Suprapubic skin (tissue), 4 donors: Measurements from ENCODE around the gene PANX3. TPM values are rescaled to one million over a fixed set of nuclear protein-coding genes. Genes with fewer than 3 reads are reported as not detected.

Source experiments
- DNase-seq, 2 donors: peaks; one replicate each; pipeline ENCODE4 v3.0.0-alpha.2; 2019; ENCODE audit warnings: low spot score in 2 of 2
- H3K27ac ChIP-seq: fragments of 200-600 bp; sonication (generic); one replicate; pipeline ENCODE4 v1.5.1; 2019
- H3K27me3 ChIP-seq: fragments of 200-600 bp; sonication (generic); one replicate; pipeline ENCODE4 v1.5.1; 2019
- H3K36me3 ChIP-seq: fragments of 200-600 bp; sonication (generic); one replicate; pipeline ENCODE4 v1.5.1; 2019
- H3K4me1 ChIP-seq: fragments of 200-600 bp; sonication (generic); one replicate; pipeline ENCODE4 v1.5.1; 2019
- H3K4me3 ChIP-seq: fragments of 200-600 bp; sonication (generic); one replicate; pipeline ENCODE4 v1.5.1; 2019; ENCODE audit warnings: mild to moderate bottlenecking
- H3K9me3 ChIP-seq: fragments of 200-600 bp; sonication (generic); one replicate; pipeline ENCODE4 v1.5.1; 2019
- CTCF ChIP-seq, 2 donors: fragments of 200-600 bp in 1 of 2; fragments of 450-650 bp in 1 of 2; sonication (generic) in 1 of 2; IDR thresholded peaks; one replicate each; pipeline ENCODE4 v1.5.1; 2016 to 2019; ENCODE audit warnings: antibody characterized with exemption in 2 of 2, mild to moderate bottlenecking in 1 of 2, moderate library complexity in 1 of 2
- EP300 ChIP-seq: sonication (generic); formaldehyde crosslinking; IDR thresholded peaks from one replicate; pipeline ENCODE4 v1.6.1; 2017; ENCODE audit warnings: antibody characterized with exemption
- POLR2A ChIP-seq, 2 donors: fragments of 450-650 bp; IDR thresholded peaks; one replicate each; pipeline ENCODE4 v1.6.1; 2017; ENCODE audit warnings: antibody characterized with exemption in 2 of 2, mild to moderate bottlenecking in 2 of 2, moderate library complexity in 2 of 2
- POLR2AphosphoS5 ChIP-seq, 3 donors: sonication (generic); formaldehyde crosslinking; IDR thresholded peaks; one replicate each; pipeline ENCODE4 v1.6.1; 2017; ENCODE audit warnings: antibody characterized with exemption in 3 of 3
- WGBS: methylation state at CpG from one replicate; pipeline ENCODE4 v1.1.5; 2018; 5-methylcytosine and 5-hydroxymethylcytosine counted together
- total RNA-seq, 4 donors: library from RNA; depleted of rRNA; stranded (reverse); fragments of >200 nt; gene quantifications; one replicate each; pipeline ENCODE4 v1.1.0, GENCODE V29; 2016

The PANX3 gene
- total RNA-seq, 4 donors from 2014 or later: not detected

GRCh38 chr11:124625504-124626168 is 14.4 kb downstream of the PANX3 start:
- peaks cover 33% of the 10 kb centered on the region for H3K36me3 ChIP-seq
- no peak for DNase-seq
- H3K27ac ChIP-seq: no peak overlapping the region
- no peaks in the 10 kb centered on the region for H3K27me3 ChIP-seq
- no peak for TF ChIP-seq POLR2A (IDR thresholded peaks at IDR 0.05)
- TF ChIP-seq CTCF (IDR thresholded peaks at IDR 0.05): no peak
- TF ChIP-seq EP300: no peak
- no peak for TF ChIP-seq POLR2AphosphoS5 (IDR thresholded peaks at IDR 0.05)
- no peaks in the 10 kb centered on the region for H3K9me3 ChIP-seq
- WGBS: 92% methylated on average over 3 of the region's 3 CpGs
- peaks cover 28% of the 10 kb centered on the region for H3K4me1 ChIP-seq
- H3K4me3 ChIP-seq: no peak overlapping the region

DNA sequence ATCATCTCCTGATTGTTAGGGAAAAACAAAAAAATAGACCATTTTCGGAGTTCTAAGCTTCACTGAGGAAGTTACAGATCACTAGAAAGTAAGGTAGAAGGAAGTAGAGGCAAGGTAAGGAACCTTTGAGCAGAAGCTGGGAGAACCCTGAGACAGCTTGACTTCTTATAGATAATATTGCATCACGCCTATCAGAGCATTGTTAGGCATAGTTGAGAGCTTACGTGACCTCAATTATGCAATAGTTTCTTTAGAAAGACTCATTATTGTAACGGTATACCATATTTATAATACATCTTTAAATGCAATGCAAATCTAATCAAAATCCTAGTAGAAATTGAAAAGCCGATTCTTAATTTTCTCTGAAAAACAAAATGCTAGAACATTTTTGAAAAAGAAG is 16.3 kb downstream of the PANX3 start:
- Histone ChIP-seq H3K4me3 (no peak overlapping the region), H3K4me1 (peaks cover 22% of the 10 kb centered on the region), H3K27ac (no peak overlapping the region), H3K36me3 (peaks cover 52% of the 10 kb centered on the region), H3K9me3 (no peaks in the 10 kb centered on the region), H3K27me3 (no peaks in the 10 kb centered on the region)
- 87% methylated on average over 5 of the region's 5 CpGs for WGBS
- no peak for TF ChIP-seq EP300
- TF ChIP-seq POLR2AphosphoS5 (IDR thresholded peaks at IDR 0.05): no peak
- TF ChIP-seq POLR2A (IDR thresholded peaks at IDR 0.05): no peak
- TF ChIP-seq CTCF (IDR thresholded peaks at IDR 0.05): no peak
- DNase-seq: no peak

GRCh38 chr11:124629961-124630360 is 18.7 kb downstream of the PANX3 start:
- DNase-seq: no peak
- no peak overlapping the region for H3K4me3 ChIP-seq
- H3K27ac ChIP-seq: no peak overlapping the region
- TF ChIP-seq POLR2A (IDR thresholded peaks at IDR 0.05) (no peak), EP300 (no peak), CTCF (IDR thresholded peaks at IDR 0.05) (no peak), POLR2AphosphoS5 (IDR thresholded peaks at IDR 0.05) (no peak)
- 87% methylated on average over 4 of the region's 4 CpGs for WGBS
- H3K27me3 ChIP-seq: no peaks in the 10 kb centered on the region
- H3K9me3 ChIP-seq: no peaks in the 10 kb centered on the region
- H3K4me1 ChIP-seq: peaks cover 4% of the 10 kb centered on the region
- peaks cover 74% of the 10 kb centered on the region for H3K36me3 ChIP-seq

GRCh38 chr11:124633355-124633754 is 22.1 kb downstream of the PANX3 start:
- no peaks in the 10 kb centered on the region for H3K27me3 ChIP-seq
- no peak for DNase-seq
- no peak for TF ChIP-seq POLR2AphosphoS5 (IDR thresholded peaks at IDR 0.05)
- no peak for TF ChIP-seq POLR2A (IDR thresholded peaks at IDR 0.05)
- no peak for TF ChIP-seq CTCF (IDR thresholded peaks at IDR 0.05)
- no peak for TF ChIP-seq EP300
- H3K4me1 ChIP-seq: no peaks in the 10 kb centered on the region
- peaks cover 84% of the 10 kb centered on the region for H3K36me3 ChIP-seq
- no peak overlapping the region for H3K4me3 ChIP-seq
- WGBS: 93% methylated on average over 1 of the region's 1 CpG
- no peak overlapping the region for H3K27ac ChIP-seq
- no peaks in the 10 kb centered on the region for H3K9me3 ChIP-seq

DNA sequence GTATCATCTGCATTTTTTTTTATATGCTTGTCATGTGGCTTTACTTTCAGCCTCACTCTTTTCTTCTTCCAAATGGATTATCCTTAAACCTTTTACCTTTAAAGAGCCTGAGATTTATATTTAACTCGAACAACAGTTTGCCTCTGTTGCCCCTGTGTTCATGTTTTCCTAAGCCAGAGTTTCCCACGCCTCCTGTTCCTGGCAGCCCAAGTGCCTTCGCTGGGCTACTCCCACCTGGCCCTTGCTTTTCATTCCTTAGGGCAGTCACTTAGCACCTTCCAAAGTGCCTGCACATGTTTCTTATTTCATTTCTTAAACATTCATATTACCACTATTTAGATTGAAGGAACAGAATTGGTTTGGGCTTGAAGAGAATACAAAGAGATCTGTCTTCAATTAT is 24.7 kb downstream of the PANX3 start:
- H3K4me3 ChIP-seq: no peak overlapping the region
- no peaks in the 10 kb centered on the region for H3K4me1 ChIP-seq
- no peaks in the 10 kb centered on the region for H3K9me3 ChIP-seq
- no peak for TF ChIP-seq POLR2AphosphoS5 (IDR thresholded peaks at IDR 0.05)
- no peak for TF ChIP-seq POLR2A (IDR thresholded peaks at IDR 0.05)
- no peak for TF ChIP-seq CTCF (IDR thresholded peaks at IDR 0.05)
- TF ChIP-seq EP300: no peak
- no peak overlapping the region for H3K27ac ChIP-seq
- DNase-seq: no peak
- no peaks in the 10 kb centered on the region for H3K27me3 ChIP-seq
- WGBS: 68% methylated on average over 3 of the region's 3 CpGs
- H3K36me3 ChIP-seq: peaks cover 88% of the 10 kb centered on the region
